HPDE6-E6E7 (cell line): ENCODE results near the gene LENEP.

Experiments
- DNase-seq: peaks from one replicate; pipeline ENCODE4 v3.0.0; 2011; ENCODE audit warnings: missing footprints; ENCODE audit errors: extremely low spot score

The LENEP gene

GRCh38 chr1:155026154-155026553, 32.8 kb downstream of the LENEP start:
- DNase-seq: no peak

GRCh38 chr1:155026588-155026987, 33.2 kb downstream of the LENEP start:
- DNase-seq: peak; percentile 63

GRCh38 chr1:155029513-155030242, 36.3 kb downstream of the LENEP start:
- no peak for DNase-seq

- no peak for DNase-seq
Observed at GRCh38 chr1:155030243-155030795, 36.9 kb downstream of the LENEP start.

- no peak for DNase-seq
Observed at GRCh38 chr1:155030899-155031298, 37.5 kb downstream of the LENEP start.

GRCh38 chr1:155032886-155033285, 39.5 kb downstream of the LENEP start:
- no peak for DNase-seq

- no peak for DNase-seq
Observed at GRCh38 chr1:155033524-155033923, 40.1 kb downstream of the LENEP start, which contains the start of the genes DCST1 and DCST2. TSS of gene DCST1 (plus strand) at chr1:155033824. CDS start at chr1:155034037, 213 bp downstream. TSS of gene DCST2 (minus strand) at chr1:155033781. CDS start at chr1:155033701, 80 bp downstream.

GRCh38 chr1:155034318-155035208, 41.2 kb downstream of the LENEP start:
- no peak for DNase-seq

GRCh38 chr1:155035936-155036335, 42.5 kb downstream of the LENEP start:
- DNase-seq: no peak

- DNase-seq: no peak
Observed at GRCh38 chr1:155037043-155037442, 43.7 kb downstream of the LENEP start.

- DNase-seq: no peak
Observed at GRCh38 chr1:155037851-155038441, 44.6 kb downstream of the LENEP start.

GRCh38 chr1:155038602-155039307, 45.4 kb downstream of the LENEP start:
- peak; percentile 82 for DNase-seq

- no peak for DNase-seq
Observed at GRCh38 chr1:155039308-155039669, 45.9 kb downstream of the LENEP start.

GRCh38 chr1:155040358-155041093, 47.1 kb downstream of the LENEP start:
- no peak for DNase-seq

GRCh38 chr1:155042789-155043188, 49.4 kb downstream of the LENEP start:
- DNase-seq: no peak

GRCh38 chr1:155043301-155043702, 49.9 kb downstream of the LENEP start:
- no peak for DNase-seq

- no peak for DNase-seq
Observed at GRCh38 chr1:155043793-155044192, 50.4 kb downstream of the LENEP start.
